ENCODE measurements around the gene DNAH6.

DNAH6 gene

GRCh38 chr2:84700006-84700405, 183.7 kb downstream of the DNAH6 start:
- DNase-seq: no peak

GRCh38 chr2:84701880-84702279, 185.6 kb downstream of the DNAH6 start:
- no peak for DNase-seq

- DNase-seq: no peak
These were observed 186.6 kb downstream of the DNAH6 start for GRCh38 chr2:84702941-84703340.

- no peak for DNase-seq
These were observed 187.5 kb downstream of the DNAH6 start for GRCh38 chr2:84703831-84704230.

GRCh38 chr2:84704505-84705244, 188.4 kb downstream of the DNAH6 start:
- no peak for DNase-seq

DNA sequence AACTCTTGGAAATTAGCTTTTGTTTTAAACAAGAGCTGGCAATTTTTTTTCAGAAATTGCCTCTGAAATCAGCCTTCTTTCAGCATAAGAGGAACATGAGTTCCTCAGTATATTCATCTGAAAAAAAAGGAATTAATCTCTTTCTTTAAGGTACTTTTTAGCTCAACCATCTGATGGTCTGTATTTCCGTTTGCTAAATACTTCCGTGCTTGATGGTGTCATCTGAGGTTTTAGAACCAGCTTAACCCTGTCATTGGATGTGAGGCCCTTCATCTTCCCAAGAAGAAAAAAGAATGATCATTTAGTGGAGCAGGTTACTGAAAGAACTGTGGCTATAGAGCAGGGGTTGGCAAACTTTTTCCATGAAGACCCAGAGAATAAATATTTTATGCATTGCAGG, 189.6 kb downstream of the DNAH6 start:
- DNase-seq: no peak

- no peak for DNase-seq
These were observed 192.1 kb downstream of the DNAH6 start for GRCh38 chr2:84708442-84708841.

DNA sequence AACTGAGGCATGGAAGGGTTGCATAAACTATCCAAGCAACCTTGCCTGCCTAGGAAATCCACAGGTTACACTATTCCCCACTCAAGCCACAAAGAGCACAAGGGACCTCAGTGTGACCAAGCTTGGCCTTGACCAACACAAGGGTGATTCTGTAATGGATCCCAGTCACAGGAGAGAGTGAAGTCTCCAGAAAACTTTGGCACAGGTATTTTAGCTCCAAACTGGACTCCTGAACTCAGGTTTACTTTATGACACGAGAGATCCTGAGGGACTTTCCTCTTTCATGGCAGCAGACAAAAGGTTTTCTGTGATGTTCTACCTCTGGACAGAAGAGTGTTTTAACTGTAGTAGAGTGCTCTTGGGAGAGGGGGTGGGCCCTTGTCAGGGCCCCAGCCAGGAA, 195.4 kb downstream of the DNAH6 start:
- DNase-seq: no peak

DNA sequence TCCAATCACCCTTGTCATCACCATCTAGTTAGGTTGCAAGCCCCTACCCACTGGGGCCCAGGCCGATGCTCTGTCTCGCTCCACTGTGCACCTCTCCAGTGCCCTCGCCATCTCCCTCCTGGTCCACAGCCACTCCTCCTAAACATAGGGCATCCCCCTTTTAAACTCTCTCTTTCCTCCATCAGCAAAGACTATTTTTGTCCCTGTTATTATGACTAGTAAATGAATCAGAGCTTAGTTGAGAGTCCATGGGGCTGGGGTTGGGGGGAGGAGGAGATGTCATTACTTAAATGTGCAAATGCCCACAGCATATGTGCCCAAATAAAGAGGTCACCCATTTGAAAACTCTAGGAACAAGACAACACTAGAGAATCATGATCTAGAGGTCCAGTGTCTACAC, 197.1 kb downstream of the DNAH6 start:
- no peak for DNase-seq

GRCh38 chr2:84716564-84716963, 200.3 kb downstream of the DNAH6 start:
- DNase-seq: no peak

DNA sequence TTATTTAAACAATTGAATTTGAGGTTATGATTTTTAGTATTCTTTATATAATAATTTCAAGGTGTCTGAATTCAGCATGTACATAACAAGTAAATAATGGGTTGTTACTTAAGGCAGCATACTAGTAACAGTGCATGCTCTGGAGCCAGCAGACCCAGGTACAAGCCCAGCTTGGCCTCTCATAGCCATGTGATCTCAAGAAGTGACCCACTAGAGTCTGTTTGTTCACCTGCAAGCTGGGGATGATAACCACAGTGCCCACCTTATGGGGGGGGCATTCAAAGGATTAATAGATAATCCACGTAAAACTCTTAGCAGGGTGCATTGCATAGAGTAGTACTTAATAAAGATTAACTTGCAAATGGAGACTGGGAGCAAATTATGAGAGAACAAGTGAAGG, 201.0 kb downstream of the DNAH6 start:
- no peak for DNase-seq

DNA sequence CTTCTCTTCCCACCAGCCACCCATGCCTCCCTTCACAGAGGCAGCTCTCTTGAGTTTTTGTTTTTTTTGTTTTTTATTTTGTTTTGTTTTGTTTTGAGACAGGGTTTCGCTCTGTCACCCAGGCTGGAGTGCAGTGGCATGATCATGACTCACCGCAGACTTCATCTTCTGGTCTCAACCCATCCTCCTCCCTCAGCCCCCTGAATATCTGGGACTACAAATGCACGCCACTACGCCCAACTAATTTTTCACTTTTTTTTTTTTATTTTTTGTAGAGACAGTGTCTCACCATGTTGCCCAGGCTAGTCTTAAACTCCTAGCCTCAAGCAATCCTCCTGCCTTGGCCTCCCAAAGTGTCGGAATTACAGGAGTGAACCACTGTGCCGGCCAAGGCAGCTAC, 203.1 kb downstream of the DNAH6 start:
- DNase-seq: no peak

GRCh38 chr2:84723831-84724230, 207.5 kb downstream of the DNAH6 start:
- DNase-seq: no peak

- DNase-seq: no peak
These were observed 209.4 kb downstream of the DNAH6 start for GRCh38 chr2:84725717-84726116.

- no peak for DNase-seq
These were observed 211.0 kb downstream of the DNAH6 start for GRCh38 chr2:84727315-84727714.

GRCh38 chr2:84729224-84729623, 212.9 kb downstream of the DNAH6 start:
- DNase-seq: no peak

GRCh38 chr2:84731185-84731584, 214.9 kb downstream of the DNAH6 start:
- no peak for DNase-seq

- DNase-seq: no peak
These were observed 216.8 kb downstream of the DNAH6 start for GRCh38 chr2:84732897-84733778.

- DNase-seq: no peak
These were observed 219.1 kb downstream of the DNAH6 start for GRCh38 chr2:84735389-84735788.

DNA sequence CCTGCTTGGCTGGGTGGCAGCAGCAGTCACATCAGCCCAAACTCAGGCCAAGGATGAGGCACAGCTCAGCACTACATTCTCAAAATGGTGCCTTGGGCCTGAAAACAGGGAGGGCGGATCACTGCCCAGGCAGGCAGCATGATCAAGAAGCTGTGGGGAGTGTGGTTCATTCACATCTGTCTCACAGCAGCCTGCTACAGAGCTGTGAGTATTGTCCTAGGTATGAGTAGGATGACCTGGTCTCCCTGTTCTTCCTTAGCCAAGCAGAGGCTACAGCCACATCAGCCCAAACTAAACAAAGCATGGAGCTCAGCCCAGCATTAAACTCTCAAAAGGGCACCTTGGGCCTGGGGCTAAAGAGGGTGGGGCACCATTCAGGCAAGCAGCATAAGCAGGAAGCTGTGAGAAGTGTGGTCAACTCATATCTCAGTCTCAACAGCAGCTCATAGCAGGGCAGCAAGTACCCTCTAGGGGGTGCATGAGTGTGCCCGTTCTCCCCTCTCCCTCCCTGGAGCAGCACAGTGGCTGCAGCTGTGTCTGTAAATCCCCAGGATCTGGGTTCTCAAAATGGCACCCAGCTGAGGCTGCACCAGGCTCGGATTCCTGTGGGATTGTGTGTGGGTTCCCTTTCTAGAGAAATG, 225.0 kb downstream of the DNAH6 start:
- no peak for DNase-seq

DNA sequence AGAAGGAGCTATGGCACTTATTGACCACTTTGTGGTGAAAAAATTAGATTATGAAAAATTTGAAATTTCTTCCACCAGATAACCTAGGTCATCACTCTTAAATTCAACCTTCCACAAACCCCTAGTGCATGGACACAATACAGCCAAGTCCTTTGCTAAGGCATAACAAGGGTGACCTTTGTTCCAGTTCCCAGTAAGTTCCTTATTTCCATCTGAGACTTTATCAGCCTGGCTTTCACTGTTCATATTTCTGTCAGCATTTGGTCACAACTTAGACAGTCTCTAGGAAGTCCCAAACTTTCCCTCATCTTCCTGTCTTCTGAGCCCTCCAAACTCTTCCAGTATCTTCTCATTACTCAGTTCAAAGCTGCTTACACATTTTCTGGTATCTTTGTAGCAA, 232.0 kb downstream of the DNAH6 start:
- no peak for DNase-seq

- DNase-seq: no peak
These were observed 233.1 kb downstream of the DNAH6 start for GRCh38 chr2:84749442-84749841.

DNA sequence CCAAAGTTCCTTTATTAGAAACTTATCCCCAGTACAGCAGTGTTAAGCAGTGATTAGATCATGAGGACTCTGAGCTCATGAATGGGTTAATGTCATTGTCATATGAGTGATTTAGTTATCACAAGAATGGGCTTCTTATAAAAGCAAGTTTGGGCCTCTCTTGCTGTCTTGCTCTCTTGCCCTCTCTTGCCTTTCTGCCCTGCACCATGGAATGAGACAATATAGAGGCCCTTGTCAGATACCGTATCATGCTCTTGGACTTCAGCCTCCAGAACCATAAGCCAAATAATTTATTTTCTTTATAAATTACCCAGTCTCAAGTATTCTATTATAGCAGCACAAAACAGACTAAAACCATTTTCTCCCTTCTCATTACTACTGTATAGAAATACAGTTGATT, 238.8 kb downstream of the DNAH6 start:
- no peak for DNase-seq

DNA sequence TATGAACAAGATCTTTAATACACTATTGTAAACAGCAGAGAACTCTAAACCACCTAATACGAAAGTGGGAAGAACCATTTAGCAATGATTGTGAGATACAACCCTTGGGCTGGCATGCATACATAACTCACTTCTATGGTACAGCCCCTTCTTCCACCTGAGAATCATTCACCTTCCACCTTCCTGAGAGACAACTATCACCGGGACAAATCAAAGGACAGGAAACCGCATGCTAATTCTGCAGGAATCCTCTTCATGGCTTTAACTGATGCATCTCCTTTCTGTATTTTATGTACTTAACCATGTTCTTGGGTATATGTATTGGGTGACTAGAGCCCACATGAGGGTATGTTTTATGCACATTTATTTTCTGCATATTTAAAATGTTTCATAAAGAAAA, 241.3 kb downstream of the DNAH6 start:
- DNase-seq: no peak
